GM18861 (cell line): ENCODE results near the gene PGLYRP3.

Experiments used
- ATAC-seq: cut with Tn5 transposase; IDR thresholded peaks from one replicate; pipeline ENCODE4 v1.9.1; 2021; ENCODE audit not compliant: unreplicated experiment

Gene PGLYRP3

DNA sequence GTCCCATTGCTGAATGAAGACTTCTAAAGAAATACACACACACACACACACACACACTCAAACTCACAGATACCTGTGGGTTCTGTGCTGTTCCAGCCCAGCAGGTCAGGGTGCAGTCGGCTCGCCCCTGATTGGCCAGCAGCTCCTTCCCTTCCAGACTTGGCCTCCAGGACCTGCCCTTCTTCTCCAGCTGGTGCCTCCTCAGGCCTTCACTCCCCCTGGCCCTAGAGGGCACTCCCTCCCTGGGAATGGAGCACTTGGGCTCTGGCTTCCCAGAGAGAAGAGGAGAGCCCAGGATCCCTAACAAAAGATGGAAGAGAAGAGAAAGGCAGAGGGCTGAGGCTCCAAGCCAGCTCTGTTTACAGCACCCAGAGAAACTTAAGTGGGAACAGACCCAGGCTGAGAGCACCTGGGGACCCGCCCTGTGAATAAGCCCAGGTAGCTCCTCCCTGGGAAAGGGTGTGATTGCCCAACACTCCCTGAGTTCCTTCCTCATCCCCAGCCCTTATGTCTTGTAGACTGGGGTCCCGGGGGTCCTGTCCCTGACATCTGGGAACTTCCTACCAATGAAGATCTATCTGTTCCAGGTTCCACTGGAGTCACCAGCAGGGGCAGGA lies at the start of gene PGLYRP3:
Gene PGLYRP3 (minus strand): TSS at position 383 of the 617 bp plus-strand sequence. CDS start 2,287 bp downstream, outside the sequence.
- ATAC-seq, result no peak

GRCh38 chr1:153362187-153362775 lies 49.5 kb upstream of the PGLYRP3 start:
- ATAC-seq, result no peak

GRCh38 chr1:153361480-153362109 lies 48.8 kb upstream of the PGLYRP3 start:
- no peak for ATAC-seq

DNA sequence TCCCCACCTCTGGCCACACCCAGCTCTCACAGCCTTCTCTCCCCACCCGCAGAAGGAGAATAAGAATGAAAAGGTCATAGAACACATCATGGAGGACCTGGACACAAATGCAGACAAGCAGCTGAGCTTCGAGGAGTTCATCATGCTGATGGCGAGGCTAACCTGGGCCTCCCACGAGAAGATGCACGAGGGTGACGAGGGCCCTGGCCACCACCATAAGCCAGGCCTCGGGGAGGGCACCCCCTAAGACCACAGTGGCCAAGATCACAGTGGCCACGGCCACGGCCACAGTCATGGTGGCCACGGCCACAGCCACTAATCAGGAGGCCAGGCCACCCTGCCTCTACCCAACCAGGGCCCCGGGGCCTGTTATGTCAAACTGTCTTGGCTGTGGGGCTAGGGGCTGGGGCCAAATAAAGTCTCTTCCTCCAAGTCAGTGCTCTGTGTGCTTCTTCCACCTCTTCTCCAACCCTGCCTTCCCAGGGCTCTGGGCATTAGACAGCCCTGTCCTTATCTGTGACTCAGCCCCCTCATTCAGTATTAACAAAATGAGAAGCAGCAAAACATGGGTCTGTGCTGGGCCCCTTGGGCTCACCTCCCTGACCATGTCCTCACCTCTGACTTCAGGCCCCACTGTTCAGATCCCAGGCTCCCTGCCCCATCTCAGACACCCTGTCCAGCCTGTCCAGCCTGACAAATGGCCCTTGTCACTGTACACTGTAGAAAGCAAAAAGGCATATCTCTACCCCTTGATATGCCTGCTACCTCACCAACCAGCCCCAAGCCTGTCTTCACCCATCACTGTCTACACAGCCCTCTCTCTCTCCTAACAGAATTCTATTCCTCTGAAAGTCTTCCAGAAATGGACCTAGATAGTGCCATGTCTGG lies 48.1 kb upstream of the PGLYRP3 start:
- ATAC-seq, result no peak

DNA sequence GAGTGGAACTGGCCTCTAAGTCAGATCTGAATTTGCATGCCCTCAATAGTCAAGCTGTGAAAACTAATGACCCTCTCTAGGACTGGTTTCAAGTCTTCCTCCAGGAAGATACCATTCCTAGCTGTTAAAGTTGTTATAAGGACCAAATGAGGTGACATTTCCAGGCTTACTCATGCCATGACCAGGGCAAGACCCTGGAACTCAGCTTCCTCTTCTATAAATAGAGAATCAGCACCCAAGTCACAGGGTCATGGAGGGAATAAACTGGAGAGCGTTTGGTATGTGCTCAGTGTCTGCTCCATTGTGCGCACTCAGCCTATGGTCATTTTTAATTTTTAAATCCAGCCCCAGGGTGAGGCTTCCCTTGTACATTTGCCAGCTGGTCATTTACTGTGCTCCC lies 47.4 kb upstream of the PGLYRP3 start:
- ATAC-seq, result no peak

- no peak for ATAC-seq
These were observed 46.5 kb upstream of the PGLYRP3 start for GRCh38 chr1:153359241-153359640.

- ATAC-seq, result no peak
These were observed 45.9 kb upstream of the PGLYRP3 start for GRCh38 chr1:153358691-153358975.

DNA sequence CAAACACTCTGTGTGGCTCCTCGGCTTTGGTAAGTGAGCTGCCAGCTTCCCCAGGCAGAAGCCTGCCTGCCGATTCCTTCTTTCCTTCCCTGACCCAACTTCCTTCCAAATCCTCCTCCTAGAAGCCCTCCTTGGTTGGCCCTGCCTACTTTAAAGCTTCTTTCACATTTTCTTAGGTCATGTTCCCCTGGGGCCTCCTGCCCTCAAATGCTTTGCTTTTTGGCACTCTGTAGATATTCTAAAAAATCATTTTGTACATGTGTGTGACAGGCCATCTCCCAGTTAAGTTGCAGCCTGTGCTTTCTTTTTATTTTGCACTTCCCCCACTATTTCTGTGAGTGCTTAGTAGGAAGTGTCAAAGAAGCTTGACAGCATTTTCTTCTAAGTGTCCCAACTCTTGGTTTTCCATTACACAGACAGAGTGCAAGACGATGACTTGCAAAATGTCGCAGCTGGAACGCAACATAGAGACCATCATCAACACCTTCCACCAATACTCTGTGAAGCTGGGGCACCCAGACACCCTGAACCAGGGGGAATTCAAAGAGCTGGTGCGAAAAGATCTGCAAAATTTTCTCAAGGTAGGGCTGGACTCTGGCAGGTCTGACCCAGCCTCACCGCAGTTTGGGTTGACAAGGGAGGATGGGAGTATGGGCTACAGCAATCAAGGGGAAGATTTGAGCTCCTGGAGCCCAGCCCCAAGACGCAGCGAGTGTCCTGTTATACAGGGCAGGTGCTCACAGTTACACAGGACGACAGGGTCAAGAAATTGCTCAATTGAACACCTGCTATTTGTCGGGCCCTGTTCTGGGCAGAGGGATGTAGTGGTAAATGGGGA lies 45.3 kb upstream of the PGLYRP3 start, which contains the start of gene S100A9:
Gene S100A9 (plus strand): TSS at position 2 of the 838 bp plus-strand sequence. CDS start 430 bp downstream, at position 432.
- no peak for ATAC-seq

DNA sequence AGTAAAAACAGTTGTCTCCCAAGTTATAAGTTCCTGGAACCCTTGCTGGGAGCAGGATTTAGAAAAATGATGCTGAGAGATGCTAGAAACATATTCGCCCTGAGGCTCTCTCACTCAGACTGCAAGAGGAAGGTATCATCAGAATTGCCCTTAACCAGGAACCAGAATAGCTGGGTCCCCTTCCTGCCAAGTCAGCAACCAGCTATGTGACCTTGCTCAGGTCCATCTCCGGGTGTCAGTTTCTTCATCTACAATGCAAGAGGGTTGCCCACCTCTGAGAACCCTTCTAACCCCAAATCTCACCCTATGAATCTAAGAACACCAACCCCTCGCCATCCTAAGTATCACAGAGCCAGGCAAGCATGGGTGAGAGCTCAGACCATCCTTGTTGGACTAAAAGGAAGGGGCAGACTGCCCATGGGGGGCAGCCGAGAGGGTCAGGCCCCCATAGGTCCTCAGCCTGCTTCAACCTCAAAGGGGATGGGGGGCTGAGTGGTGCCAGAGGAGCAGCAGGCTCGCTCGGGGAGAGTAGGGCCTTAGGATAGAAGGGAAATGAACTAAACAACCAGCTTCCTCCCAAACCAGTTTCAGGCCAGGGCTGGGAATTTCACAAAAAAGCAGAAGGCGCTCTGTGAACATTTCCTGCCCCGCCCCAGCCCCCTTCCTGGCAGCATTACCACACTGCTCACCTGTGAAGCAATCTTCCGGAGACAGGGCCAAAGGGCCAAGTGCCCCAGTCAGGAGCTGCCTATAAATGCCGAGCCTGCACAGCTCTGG lies 44.5 kb upstream of the PGLYRP3 start:
- no peak for ATAC-seq

GRCh38 chr1:153356392-153357075 lies 43.8 kb upstream of the PGLYRP3 start:
- ATAC-seq, result no peak

GRCh38 chr1:153355445-153356071 lies 42.8 kb upstream of the PGLYRP3 start:
- no peak for ATAC-seq

- ATAC-seq, result no peak
These were observed 41.9 kb upstream of the PGLYRP3 start for GRCh38 chr1:153354515-153355193.

DNA sequence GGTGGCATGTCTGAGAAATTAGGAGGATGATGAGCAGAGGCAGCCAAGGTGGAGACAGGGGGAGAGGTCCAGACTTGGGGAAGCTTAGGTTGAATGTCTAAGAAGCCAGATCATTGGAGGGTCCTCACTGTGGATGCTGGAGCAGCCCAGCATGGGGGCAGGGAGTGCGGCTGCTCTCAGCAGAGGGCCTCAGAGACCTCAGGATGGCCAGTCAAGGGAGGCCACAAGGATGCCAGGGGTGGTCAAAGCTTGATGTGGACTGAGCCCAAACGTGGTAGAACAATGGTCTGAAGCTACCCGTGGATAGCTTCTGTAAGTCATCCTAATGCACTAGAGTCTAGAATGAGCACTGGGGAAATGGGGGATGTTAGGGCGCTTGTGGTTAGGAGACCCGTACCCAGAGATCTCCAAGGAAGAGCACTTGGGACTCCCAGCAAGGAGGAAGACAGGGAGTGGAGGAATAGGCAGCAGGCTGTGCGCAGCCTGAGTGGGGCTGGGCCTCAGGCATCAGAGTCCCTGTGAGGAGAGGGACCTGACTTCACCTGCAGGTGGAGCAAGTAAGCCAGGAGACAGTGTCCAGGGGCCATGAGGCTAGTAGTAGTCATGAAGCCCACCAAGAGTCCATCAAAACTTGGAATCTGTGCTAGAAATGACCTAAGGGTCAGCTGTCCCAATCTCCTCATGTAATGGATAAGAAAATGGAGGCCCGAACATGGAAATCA lies 40.6 kb upstream of the PGLYRP3 start:
- no peak for ATAC-seq

GRCh38 chr1:153352523-153352922 lies 39.8 kb upstream of the PGLYRP3 start:
- peak; percentile 42 for ATAC-seq

- no peak for ATAC-seq
These were observed 37.7 kb upstream of the PGLYRP3 start for GRCh38 chr1:153350321-153350957.

DNA sequence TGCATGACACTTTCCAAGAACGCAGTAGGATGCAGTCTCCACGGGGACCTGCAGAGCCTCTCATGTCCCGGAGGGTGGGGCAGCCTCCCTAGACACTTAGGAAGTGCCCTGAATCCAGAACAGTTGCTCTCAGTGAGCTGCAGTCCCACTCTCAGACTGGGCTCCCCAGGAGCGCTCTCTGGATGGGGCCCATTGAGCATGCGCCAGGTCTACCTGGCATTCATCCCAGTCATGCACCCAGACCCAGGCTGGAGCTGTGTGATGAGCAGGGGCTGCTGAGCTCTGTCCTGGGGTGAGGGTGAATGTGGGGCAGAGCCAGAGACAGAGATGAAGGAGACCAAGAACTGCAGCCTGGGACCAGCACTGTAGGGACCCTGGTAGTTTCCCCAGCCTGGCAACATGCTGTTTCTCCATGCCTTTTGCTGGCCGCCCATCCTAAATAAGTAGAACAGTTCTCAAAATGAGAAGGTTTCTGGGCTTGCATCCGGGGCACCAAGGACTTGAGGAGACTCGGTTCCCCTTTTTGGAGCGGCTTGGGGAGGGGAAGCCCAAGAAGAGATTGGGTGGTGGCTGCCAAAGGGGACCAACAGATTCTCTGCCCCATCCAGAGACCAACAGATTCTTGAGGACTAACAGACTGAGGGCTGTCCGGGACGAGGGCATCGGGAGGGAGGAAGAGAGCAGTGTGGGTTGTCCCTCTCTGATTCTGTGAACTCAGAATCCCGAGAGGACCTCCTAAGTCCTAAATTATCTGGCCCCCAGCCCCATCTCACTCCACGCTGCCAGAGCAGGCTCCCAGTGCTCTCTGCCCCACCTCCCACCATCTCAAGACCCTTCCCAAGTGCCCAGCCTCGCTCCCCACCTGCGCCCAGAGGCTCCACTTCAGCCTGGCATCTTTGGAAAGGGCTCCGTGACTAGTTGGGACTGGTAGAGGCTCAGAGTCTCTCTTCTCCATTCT lies 36.9 kb upstream of the PGLYRP3 start:
- ATAC-seq, result no peak
